ENCODE results near the gene C8G.
A peak's percentile ranks its signal among the peaks of the same experiment; 100 is the strongest.

- TF ChIP-seq POLR2A (IDR thresholded peaks at IDR 0.05; ENCODE audit: low read length) (peak; percentile 49), GATA1 (IDR thresholded peaks at IDR 0.05; ENCODE audit: low read depth, low read length) (no peak)
Measured at GRCh38 chr9:136991993-136992818, 47.2 kb downstream of the C8G start, which contains the start of gene PAXX.

Data from erythroblast (primary cell).